GM19025 (cell line): ENCODE results near the gene MAP3K2.

Experiments
- ATAC-seq: cut with Tn5 transposase; IDR thresholded peaks from one replicate; pipeline ENCODE4 v1.9.1; 2021; ENCODE audit warnings: mild to moderate bottlenecking, low read depth, moderate library complexity; ENCODE audit not compliant: unreplicated experiment

MAP3K2 gene

DNA sequence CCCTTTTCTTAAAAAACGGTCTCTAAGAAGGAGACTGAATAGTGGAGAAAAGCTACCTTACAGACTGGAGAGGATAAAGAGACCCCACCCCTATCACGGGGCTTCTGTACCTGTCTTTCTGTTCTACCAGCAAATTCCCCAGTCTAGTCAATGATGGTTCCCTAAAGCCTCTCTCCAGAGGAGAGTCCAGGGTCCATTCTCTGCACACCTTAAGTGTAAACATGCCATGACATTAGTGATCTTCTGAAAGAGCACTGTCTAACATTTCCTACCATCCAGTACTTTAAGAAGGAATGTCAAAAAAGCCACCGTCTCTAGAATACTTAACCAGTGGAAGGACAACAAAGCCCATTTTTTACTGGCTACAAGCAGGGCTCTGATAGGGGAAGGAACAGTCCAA, 76.8 kb downstream of the MAP3K2 start:
- ATAC-seq: no peak

DNA sequence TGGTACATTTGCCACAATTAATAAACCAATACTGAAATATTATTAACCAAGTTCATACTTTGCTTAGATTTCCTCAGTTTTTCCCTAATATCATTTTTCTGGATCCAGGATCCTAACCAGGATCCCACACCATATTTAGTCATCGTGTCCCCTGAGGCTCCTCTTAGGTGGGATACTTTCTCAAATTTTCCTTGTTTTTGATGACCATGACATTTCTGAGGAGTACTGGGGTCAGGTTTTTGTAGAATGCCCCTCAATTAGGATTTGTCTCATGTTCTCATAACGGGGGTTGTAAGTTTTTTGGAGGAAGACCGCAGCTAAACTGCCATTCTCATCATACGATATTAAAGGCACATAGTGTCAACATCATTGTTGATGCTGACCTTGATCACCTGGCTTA, 78.3 kb downstream of the MAP3K2 start:
- ATAC-seq: no peak

DNA sequence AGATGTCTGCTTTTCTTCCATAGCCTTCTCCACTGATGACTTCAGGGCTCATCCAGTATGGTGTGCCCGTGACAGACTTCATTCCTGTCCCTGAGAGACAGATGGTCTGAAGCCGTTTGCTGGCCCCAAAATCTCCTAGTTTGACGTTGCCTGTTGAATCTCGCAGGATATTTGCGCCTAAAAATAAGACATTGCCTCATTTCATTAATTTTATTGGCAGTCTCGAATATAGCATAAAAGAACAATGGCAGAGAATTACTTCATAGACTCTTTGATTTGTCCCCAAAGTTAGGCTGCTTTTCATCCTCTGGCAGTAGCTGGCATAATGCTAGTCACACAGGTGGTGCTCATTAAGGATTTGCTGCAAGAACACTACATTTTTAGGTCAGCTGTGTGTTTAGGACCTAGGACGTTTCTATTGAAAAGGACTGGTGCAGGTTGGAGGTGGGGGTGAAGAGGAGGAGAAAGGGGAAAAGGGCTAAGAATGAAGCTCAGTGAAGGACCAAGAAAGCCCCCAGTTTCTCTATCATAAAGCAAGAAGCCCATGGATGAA, 79.1 kb downstream of the MAP3K2 start:
- ATAC-seq: no peak

DNA sequence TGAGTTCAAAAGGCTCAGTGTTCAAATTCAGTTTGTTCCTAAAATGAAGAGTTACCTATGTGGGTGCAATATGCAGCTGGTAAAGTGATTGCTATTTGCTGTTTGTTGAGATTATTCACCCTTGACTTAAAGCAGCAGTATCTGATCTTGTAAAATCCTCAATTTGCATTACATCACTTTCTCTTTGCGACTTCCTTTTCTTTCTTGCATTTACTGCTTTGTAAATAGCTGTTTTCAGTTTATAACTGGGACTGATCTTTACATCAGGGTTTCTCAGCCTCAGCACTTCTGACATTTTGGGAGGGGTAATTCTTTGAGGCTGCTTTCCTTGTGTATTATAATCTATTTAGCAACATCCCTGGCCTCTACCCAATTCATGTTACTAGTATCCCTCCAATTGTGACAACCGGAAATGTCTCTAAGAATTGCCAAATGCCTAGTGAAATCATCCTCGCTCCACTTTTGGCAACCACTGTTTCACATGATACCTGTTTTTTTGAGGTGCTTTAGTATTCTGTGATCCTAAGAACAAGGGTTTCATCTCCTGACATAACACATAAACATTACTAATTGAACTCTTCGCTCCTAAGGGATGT, 81.7 kb downstream of the MAP3K2 start:
- ATAC-seq: no peak

DNA sequence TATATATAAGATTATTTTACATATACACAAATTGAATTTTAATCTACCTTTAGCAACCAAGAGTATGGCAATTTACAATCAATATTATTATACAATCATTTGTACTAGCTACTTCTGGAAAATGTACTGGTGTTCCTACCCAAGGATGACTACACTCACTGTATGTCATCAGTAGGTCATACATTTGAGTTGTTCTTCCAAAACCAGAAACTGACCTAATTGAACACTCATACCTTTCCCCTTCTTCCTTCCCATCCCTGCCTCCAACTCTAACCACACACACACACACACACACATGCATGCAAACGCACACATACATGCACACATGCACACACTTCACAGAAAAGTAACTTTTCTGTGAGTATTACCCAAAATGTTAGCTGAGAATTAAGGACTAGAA, 85.6 kb downstream of the MAP3K2 start:
- no peak for ATAC-seq

DNA sequence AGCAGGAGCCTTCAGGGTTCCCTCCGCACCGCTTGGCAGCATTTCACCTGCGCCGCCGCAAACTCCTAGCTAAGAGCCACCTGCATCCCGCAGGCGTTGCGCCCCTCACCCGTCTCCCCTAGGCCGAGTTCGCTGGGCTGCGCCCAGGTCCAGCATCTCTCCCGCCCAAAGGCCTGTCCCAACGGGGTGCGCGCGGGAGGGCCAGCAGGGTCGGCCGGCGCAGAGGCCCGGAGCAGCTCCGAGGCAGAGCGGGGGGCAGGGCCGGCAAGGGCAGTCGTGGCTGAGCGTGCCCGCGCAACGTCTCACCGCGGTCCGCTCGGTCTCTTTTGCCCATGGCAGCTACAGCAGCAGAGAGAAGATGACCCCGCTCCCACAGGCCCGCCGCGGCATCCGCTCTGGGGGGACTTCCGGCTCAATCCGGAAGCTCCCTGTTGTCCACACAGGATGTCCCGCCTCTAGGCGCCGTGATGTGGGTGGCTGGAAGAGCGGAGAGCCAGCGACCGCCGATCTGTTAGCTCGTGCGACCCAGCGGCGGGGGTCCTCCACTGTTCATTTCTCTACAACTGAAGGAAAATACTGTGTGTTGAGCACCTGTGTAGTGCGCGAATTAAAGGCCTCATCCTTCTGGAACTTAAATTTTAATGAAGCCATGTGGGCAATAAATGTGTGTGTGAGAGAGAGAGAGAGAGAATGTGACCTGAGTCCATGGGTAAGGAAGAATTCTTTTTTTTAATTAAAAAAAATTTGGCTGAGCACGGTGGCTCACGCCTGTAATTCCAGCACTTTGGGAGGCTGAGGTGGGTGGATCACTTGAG, 93.8 kb downstream of the MAP3K2 start, which contains the start of gene ERCC3:
Gene ERCC3, minus strand, starts transcription at position 397 of the 815 bp plus-strand sequence. Its CDS starts 63 bp downstream, at position 334.
- peak; percentile 99 for ATAC-seq

DNA sequence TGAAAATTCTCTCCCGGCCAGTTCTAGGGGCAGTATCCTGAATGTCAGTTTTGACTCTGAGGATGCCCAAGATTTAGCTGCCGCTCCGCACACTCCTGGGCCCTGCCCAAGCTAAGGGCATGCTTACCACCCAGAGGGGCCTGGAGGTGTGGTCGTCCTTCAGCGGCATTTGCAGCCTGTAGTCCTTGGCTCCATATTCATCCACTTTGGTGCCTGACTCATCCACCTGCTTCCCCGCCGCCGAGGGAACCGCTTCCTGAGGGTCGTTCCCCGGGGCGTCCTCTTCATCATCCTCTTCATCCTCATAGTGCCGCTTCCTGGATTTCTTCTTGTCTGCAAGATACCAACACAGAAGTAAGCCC, 94.4 kb downstream of the MAP3K2 start:
- no peak for ATAC-seq

DNA sequence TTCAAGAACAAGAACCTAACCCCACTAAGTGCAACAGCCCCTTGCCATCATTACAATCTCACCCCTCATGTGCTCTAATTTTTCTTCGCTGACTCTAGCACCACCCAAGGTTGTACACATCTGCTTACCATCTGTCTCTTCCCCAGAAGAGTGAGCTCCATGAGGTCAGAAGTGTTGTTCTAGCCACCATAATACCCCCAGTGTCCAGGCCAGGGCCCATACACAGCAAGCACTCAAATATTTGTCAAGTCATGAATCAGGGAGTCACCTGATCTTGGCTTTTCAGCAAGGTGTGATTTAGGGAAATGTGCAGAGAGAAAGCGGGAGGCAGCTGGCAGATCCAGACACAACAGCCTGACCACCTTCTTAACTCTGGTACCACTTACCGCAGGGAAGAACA, 99.5 kb downstream of the MAP3K2 start:
- no peak for ATAC-seq

DNA sequence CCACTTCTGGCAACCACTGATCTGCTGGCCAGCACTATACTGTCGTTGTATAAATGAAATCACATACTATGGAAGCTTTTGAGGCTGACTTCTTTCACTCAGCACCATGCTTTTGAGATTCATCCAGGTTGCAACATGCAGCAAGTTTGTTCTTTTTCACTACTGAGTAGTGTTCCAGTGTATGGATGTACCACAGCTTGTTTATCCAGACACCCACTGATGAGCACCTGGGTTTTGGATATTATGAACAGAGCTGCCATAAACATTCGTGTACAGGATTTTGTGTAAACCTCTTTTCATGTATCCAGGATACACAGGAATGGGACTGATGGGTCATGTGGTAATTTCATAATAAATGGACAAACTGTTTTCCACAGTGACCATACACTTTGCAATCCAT, 104.5 kb downstream of the MAP3K2 start:
- ATAC-seq: no peak

DNA sequence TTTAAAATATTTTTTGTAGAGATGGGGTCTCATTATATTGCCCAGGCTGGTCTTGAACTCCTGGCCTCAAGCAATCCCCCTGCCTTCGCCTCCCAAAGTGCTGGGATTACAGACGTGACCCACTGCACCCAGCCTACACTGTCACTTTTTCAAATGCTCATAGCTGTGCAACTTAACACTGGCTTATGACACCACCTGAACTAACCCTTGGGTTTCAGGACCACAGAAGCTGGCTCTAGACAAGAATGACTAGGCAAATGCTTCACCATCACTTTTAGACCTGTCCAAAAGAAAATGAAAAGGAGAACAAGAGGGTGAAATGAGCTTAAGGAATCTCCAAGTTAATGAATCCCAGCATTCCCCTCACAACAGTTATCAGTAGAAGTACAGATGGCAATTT, 107.1 kb downstream of the MAP3K2 start:
- no peak for ATAC-seq

DNA sequence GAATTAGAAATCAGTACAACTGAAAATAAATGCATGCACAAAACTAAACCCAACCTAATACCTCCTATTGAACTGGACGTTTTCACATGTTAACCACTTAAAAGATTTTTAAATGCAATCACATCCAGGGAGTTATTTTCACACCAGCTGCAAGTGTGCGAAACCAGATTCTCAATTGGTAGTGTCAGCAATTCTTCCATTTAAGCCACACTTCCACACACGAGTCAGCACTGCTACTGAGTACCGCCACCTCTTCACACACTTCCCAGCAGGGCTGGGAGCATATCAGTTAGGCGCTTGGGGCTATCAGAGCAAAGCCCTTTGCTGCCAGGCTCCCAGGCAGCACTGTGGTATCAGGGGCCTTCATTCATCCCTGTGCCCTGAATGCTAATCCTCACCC, 108.0 kb downstream of the MAP3K2 start:
- ATAC-seq: no peak

DNA sequence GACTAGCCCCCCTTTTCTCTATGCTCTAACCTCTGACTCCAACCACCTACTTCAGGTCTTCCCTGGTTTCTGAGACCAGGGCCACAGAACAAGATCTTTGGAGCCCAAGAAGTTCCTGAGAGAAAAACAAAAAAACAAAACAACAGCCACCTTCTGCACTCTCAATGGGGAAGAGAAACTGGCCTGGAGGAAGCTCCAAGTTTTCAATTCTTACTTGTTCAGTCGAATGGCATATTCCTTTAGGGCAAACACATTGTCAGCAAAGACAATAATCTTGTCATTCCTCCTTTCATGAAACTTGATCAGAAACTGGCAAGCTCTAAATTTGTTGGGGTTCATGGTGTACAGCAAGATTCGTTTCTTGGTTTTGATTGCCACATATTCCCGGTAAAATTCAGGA, 108.8 kb downstream of the MAP3K2 start:
- ATAC-seq: no peak

DNA sequence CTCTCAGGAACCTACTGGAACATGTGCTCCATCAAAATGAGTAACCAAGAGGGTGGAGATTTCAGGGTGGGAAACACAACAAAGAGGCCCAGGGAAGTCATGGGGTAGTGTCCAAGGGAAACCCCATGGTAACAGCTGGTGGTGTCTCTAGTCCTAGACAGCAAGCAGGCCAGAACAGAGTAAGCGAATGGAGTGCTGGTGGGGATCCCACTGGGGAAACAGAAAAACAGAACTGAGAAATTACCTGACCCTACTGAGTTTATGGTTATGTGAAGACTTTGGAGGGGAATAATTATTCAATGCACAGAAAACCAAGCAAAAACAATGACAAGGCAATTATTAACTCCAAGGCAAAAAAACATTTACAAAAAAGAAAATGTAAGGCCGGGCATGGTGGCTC, 110.7 kb downstream of the MAP3K2 start:
- peak; percentile 97 for ATAC-seq

DNA sequence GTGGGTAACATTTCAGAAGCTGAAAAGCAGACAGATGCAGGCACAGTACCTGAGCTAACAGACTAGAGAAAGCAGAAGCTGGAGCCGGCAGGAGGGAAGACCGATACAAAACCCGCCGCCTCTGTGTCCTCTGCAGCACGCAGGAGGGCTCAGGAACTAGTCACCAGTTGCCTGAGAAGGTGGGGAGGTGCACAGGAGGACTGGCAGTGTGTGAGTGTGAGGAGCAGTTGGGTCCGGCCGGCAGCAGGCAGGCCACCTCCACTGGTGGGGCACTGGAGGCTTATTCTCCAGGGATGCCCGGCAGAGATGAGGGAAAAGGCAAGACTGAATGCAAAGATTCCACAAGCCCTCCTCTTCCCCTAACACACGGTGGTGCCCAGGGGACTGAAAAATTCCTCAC, 112.0 kb downstream of the MAP3K2 start:
- ATAC-seq: no peak

DNA sequence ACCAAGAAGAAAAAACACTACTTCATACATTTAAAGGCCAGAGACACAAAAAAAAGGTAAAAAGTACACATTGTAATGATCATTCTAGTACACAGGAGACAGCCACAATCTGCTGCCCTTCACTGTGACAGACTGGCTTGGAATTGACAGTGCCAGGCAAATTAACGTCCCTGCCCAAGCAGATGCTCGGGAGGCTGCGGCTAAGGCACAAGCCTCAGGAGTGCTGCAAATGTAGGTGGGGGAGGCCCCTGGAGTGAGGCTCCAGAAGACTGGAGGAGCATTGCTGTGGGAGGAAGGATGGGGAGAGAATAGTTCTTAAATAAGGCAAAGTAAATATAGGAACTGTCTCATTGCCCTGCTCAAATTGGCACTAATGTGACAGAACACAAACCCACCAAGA, 112.4 kb downstream of the MAP3K2 start:
- ATAC-seq: no peak

DNA sequence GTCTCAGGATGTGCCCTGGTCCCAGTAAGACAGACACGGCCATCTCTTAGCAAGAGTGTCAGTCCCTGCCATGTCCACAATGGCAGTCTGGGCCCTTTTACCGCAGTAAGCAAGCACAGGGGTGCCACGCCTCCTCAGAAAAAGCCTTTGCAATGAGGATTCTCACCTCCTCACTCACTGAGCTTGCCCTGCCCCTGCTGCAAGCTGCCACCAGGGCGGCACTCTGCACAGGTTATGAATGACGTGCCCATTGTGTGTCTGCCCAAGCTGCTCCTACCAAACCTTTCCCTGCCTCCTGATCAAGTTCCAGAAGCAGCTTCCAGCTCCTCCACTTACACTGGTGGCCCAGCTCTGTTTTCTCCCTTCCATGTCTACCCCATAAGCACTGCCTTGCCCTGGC, 117.1 kb downstream of the MAP3K2 start:
- no peak for ATAC-seq

DNA sequence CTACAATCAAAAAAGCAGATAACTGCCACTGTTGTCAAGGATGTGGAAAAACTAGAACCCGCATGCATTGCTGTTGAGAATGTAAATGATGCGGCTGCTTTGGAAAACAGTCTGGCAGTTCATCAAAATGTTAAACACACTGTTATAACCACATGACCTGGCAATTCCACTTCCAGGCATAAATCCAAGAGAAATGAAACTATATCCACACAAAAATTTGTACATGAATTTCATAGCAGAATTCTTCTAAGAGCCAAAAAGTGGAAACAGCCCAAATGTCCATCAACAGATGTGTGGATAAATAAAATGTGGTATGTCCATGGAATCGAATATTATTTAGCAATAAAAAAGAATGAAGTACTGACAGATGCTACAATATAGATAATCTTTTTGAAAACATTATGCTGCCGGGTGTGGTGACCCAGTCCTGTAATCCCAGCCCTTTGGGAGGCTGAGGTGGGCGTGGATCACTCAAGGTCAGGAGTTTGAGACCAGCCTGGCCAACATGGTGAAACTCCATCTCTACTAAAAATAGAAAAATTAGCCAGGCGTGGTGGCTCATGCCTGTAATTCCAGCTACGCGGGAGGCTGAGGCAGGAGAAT, 125.9 kb downstream of the MAP3K2 start:
- no peak for ATAC-seq

DNA sequence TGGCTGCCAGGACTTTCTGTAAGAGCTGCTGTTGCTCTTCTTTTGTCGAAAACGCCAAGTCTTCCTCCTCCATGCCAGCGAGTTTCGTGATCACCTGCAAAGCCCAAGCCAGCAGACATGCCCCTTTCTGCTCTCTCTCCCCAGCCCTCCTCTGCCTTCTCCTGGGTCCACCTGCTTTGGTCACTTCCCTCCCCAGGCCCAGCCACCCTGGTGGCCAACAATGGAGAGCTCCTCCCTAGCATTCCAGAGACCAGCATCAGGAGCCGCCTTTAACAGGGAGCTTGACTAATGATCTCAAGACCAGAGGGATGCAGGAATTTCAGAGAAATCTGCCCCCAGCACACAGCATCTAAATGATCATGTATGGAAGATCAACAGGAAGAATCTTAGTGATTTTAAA, 128.4 kb downstream of the MAP3K2 start:
- ATAC-seq: no peak

DNA sequence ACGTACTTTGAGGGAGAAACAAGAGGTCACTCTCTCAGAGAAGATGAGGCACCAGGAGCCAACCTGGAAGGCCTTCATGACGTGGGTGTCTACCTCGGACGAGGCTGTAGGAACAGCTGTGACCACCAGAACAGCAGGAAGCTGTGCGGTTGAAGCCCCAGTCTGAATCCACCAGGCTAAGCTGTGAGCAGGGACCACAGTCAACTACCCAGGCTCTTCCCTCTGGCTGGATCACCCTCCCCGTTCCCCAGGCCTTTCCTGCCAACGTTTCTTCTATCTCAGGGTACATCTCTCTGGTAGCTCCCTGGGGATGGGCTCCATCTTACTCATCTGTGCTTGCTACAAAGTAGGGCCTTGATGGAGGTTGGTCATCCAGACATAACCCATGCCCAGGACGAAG, 130.9 kb downstream of the MAP3K2 start:
- ATAC-seq: no peak

DNA sequence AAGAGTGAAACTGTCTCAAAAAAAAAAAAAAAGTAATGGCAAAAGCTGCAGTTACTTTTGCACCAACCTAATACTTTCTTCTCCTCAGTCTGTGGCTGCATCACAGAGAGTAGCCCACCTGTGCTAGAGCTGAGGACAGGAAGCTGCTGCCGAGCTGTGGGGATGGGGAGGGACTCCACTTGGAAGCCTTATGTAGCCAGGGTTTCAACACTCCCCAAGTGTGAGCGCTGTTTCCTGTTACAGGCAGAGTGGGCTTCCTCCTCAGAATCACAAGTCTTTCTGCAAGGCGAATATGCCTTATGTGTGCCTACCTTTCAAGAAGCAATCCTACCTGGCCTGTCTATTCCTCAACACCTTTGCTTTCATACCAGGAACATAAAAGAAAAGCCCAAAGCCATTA, 131.4 kb downstream of the MAP3K2 start:
- no peak for ATAC-seq

DNA sequence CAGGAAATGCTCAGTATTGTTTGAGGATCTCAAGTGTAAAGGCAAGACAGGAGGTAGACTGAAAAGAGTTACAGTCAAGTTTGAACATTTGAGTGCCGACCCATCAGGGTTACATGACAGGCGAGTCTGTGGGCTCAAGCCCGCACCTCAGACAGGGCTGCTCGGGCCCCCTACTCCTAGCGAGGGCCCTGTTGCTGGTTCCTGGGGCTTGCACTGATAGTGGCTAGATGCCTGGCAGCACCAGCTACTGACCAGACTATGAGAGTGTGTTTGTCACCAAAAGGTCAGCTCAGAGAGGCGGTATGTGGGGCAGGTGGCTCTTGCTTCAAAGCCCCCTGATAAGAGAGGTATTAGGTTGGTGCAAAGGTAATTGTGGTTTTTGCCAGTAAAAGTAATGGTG, 132.1 kb downstream of the MAP3K2 start:
- no peak for ATAC-seq

DNA sequence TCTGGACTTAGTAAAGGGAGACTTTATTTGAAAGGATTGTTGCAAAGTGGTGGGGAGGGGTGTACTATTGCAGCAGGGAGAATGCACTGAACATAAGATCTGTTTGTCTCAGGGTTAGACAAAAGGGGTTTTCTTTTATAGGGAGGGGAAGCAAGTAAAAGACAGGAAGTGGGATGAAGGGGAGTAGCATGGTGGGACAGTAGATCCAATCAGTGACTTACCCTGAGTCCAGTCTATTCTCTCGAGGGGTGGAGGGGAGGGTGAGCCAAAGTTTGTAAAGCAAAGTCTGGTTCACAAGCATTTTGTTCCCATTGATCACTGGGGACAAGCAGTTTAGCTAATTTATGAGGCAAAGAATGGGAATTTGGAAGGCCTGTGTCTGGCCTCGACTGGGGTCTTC, 132.6 kb downstream of the MAP3K2 start:
- ATAC-seq: no peak
